ENCODE data around the gene ZBTB46. TPM values are rescaled to one million over a fixed set of nuclear protein-coding genes. Genes with fewer than 3 reads are reported as not detected.

Gene ZBTB46
- total RNA-seq, 4 donors from 2014 or later, result 11.5 to 20.4 (median 12.6) TPM

GRCh38 chr20:63789836-63790571 lies 41.1 kb downstream of the ZBTB46 start:
- no peak for TF ChIP-seq EP300 (IDR thresholded peaks at IDR 0.05)
- TF ChIP-seq POLR2A (IDR thresholded peaks at IDR 0.05), result no peak
- TF ChIP-seq CTCF (IDR thresholded peaks at IDR 0.05), result no peak
- Histone ChIP-seq H3K27ac (no peak overlapping the region), H3K36me3 (peaks cover 0 to 34% (median 0%) of the 10 kb centered on the region in 3 donors), H3K27me3 (no peaks in the 10 kb centered on the region), H3K9me3 (no peaks in the 10 kb centered on the region), H3K4me1 (peaks cover 0 to 9% (median 0%) of the 10 kb centered on the region in 4 donors), H3K4me3 (no peak overlapping the region)
- no peak for DNase-seq (ENCODE audit: low spot score in 2 of 2)
- WGBS, 2 donors, result 92 to 93% methylated on average over 49 to 55 of the region's 57 CpGs

GRCh38 chr20:63787749-63788148 lies 43.3 kb downstream of the ZBTB46 start:
- no peak for DNase-seq (ENCODE audit: low spot score in 2 of 2)
- no peak overlapping the region for H3K4me3 ChIP-seq
- H3K9me3 ChIP-seq, result no peaks in the 10 kb centered on the region
- no peak for TF ChIP-seq POLR2A (IDR thresholded peaks at IDR 0.05)
- TF ChIP-seq CTCF (IDR thresholded peaks at IDR 0.05), result no peak
- no peak for TF ChIP-seq EP300 (IDR thresholded peaks at IDR 0.05)
- whole genome bisulfite sequencing, 2 donors, result 79 to 88% methylated on average over 16 of the region's 16 CpGs
- peaks cover 0 to 34% (median 0%) of the 10 kb centered on the region in 3 donors for H3K36me3 ChIP-seq
- H3K27ac ChIP-seq, result peak overlapping the region in 1 of 4 donors; percentile 29
- H3K4me1 ChIP-seq, result peaks cover 0 to 9% (median 0%) of the 10 kb centered on the region in 4 donors
- H3K27me3 ChIP-seq, result no peaks in the 10 kb centered on the region

GRCh38 chr20:63787302-63787701 lies 43.8 kb downstream of the ZBTB46 start:
- 85 to 88% methylated on average over 11 of the region's 11 CpGs for WGBS, 2 donors
- no peak overlapping the region for H3K27ac ChIP-seq
- H3K36me3 ChIP-seq, result peaks cover 0 to 34% (median 0%) of the 10 kb centered on the region in 3 donors
- H3K27me3 ChIP-seq, result no peaks in the 10 kb centered on the region
- no peaks in the 10 kb centered on the region for H3K9me3 ChIP-seq
- TF ChIP-seq EP300 (IDR thresholded peaks at IDR 0.05) (no peak), POLR2A (IDR thresholded peaks at IDR 0.05) (no peak), CTCF (IDR thresholded peaks at IDR 0.05) (no peak)
- H3K4me3 ChIP-seq, result no peak overlapping the region
- no peak for DNase-seq (ENCODE audit: low spot score in 2 of 2)
- peaks cover 0 to 9% (median 0%) of the 10 kb centered on the region in 4 donors for H3K4me1 ChIP-seq

- Histone ChIP-seq H3K4me1 (peaks cover 0 to 3% (median 0%) of the 10 kb centered on the region in 4 donors), H3K27ac (no peak overlapping the region)
These were observed 45.4 kb downstream of the ZBTB46 start for GRCh38 chr20:63785691-63786131.

More at GRCh38 chr20:63785691-63786131, 45.4 kb downstream of the ZBTB46 start:
- 64 to 68% methylated on average over 14 of the region's 14 CpGs for WGBS, 2 donors
- Histone ChIP-seq H3K36me3 (peaks cover 0 to 33% (median 0%) of the 10 kb centered on the region in 3 donors), H3K9me3 (no peaks in the 10 kb centered on the region), H3K4me3 (no peak overlapping the region), H3K27me3 (no peaks in the 10 kb centered on the region)
- no peak for TF ChIP-seq POLR2A (IDR thresholded peaks at IDR 0.05)
- TF ChIP-seq EP300 (IDR thresholded peaks at IDR 0.05), result no peak
- no peak for TF ChIP-seq CTCF (IDR thresholded peaks at IDR 0.05)
- DNase-seq (ENCODE audit: low spot score in 2 of 2), result no peak

Measured in tibial nerve (tissue), 4 donors.